NB4 (cell line): ENCODE data around the gene UNC5A.

Experiments
- CTCF ChIP-seq: IDR thresholded peaks from one replicate; pipeline ENCODE4 v1.5.1; 2012; ENCODE audit warnings: low read depth, low read length
- MAX ChIP-seq: IDR thresholded peaks from 2 replicates; pipeline ENCODE4 v1.6.1; 2011; ENCODE audit warnings: low read depth, low read length
- MYC ChIP-seq: IDR thresholded peaks from 2 replicates; pipeline ENCODE4 v1.6.1; 2011; ENCODE audit warnings: low read depth, low read length
- POLR2A ChIP-seq: IDR thresholded peaks from 2 replicates; pipeline ENCODE4 v1.6.1; 2011; ENCODE audit warnings: mild to moderate bottlenecking; ENCODE audit not compliant: insufficient read length; ENCODE audit errors: extremely low read depth

- TF ChIP-seq MAX: no peak
- no peak for TF ChIP-seq POLR2A
- no peak for TF ChIP-seq CTCF
- TF ChIP-seq MYC: no peak
These were observed 111.4 kb downstream of the UNC5A start for GRCh38 chr5:176921714-176922113.
